Gastrocnemius medialis (tissue), 4 donors: ENCODE results near the gene ADCY2. TPM values are rescaled to one million over a fixed set of nuclear protein-coding genes. Genes with fewer than 3 reads are reported as not detected.

Experiments
- ATAC-seq, 2 donors: fragments of 150-250 bp; one replicate each; pipeline ENCODE4 v1.9.1; 2016
- DNase-seq, 2 donors: peaks; one replicate each; pipeline ENCODE4 v3.0.0-alpha.2; 2019
- H3K27ac ChIP-seq, 4 donors: fragments of 200-600 bp; sonication (generic); 1 replicate in 1 of 4; 2 replicates in 3 of 4; pipeline ENCODE4 v1.5.1; 2016 to 2018; ENCODE audit warnings: mild to moderate bottlenecking in 2 of 4, moderate library complexity in 1 of 4
- H3K27me3 ChIP-seq, 3 donors: fragments of 200-600 bp; sonication (generic) in 2 of 3; 1 replicate in 1 of 3; 2 replicates in 2 of 3; pipeline versions ENCODE4 v1.5.1 to v1.6.0; 2016 to 2019; ENCODE audit warnings: mild to moderate bottlenecking in 1 of 3, moderate library complexity in 1 of 3
- H3K36me3 ChIP-seq, 2 donors: fragments of 200-600 bp; sonication (generic) in 1 of 2; one replicate each; pipeline ENCODE4 v1.5.1; 2017 to 2018
- H3K4me1 ChIP-seq, 2 donors: fragments of 200-600 bp; sonication (generic) in 1 of 2; one replicate each; pipeline ENCODE4 v1.5.1; 2016 to 2017; ENCODE audit warnings: mild to moderate bottlenecking in 2 of 2
- H3K4me3 ChIP-seq, 4 donors: fragments of 200-600 bp; sonication (generic) in 3 of 4; 1 replicate in 1 of 4; 2 replicates in 3 of 4; pipeline ENCODE4 v1.5.1; 2016 to 2019; ENCODE audit warnings: mild to moderate bottlenecking in 2 of 4
- H3K9me3 ChIP-seq, 3 donors: fragments of 200-600 bp; sonication (generic) in 2 of 3; 1 replicate in 1 of 3; 2 replicates in 2 of 3; pipeline ENCODE4 v1.5.1; 2016 to 2019
- POLR2A ChIP-seq, 2 donors: fragments of 450-650 bp; IDR thresholded peaks; one replicate each; pipeline ENCODE4 v1.6.1; 2017; ENCODE audit warnings: antibody characterized with exemption in 2 of 2, mild to moderate bottlenecking in 2 of 2, moderate library complexity in 2 of 2
- in situ Hi-C, 4 donors: fragments of 200-750 bp; cut with MboI; loops; one replicate each; pipeline versions ENCODE4 v1.15.0 to v1.8.0; 2017; ENCODE audit warnings: low sequenced_read_pairs in 4 of 4
- intact Hi-C: fragments of 100-400 bp; cut with DNase I; formaldehyde crosslinking; loops from one replicate; pipeline ENCODE4 v1.15.1; 2023; ENCODE audit warnings: low total_unique reads
- total RNA-seq, 4 donors: library from RNA; depleted of rRNA; stranded (reverse); fragments of >200 nt; gene quantifications; one replicate each; pipeline versions ENCODE4 v1.1.0 to v1.2.3, GENCODE V29; 2016
- TF ChIP-seq, protein P1 (sequence below), 5 experiments: fragments of 450-650 bp in 3 of 5; fragments of 200-600 bp in 2 of 5; sonication (generic) in 2 of 5; IDR thresholded peaks in 4 of 5; conservative IDR thresholded peaks in 1 of 5; 1 replicate in 4 of 5; 2 replicates in 1 of 5; pipeline ENCODE4 v1.5.1; 2016 to 2019; ENCODE audit warnings: antibody characterized with exemption in 5 of 5, mild to moderate bottlenecking in 3 of 5, moderate library complexity in 3 of 5

Gene ADCY2
- total RNA-seq, 4 donors from 2014 or later: 24.3 to 50.1 (median 36.5) TPM

DNA sequence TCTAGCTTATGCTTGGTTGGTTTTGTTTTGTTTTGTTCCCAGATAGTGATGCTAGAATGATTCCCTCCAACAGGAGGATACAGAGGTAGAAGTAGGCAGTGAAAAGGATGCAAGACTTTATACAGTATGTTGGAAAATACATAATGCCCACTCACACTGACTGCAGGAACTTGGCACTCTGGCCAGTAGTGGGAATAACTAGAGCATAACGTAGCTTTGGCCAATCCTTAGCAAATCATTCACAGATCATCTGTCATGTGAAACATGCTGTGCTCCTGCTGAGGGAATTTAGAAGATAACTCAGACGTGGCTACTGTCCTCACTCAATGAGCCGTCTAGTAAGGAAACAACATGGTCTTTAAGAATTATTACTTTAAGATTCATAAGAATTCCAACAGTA, 441.5 kb downstream of the ADCY2 start:
- in situ Hi-C loops (no loop called here), intact Hi-C loops (no loop called here)
- TF ChIP-seq, protein P1, sequence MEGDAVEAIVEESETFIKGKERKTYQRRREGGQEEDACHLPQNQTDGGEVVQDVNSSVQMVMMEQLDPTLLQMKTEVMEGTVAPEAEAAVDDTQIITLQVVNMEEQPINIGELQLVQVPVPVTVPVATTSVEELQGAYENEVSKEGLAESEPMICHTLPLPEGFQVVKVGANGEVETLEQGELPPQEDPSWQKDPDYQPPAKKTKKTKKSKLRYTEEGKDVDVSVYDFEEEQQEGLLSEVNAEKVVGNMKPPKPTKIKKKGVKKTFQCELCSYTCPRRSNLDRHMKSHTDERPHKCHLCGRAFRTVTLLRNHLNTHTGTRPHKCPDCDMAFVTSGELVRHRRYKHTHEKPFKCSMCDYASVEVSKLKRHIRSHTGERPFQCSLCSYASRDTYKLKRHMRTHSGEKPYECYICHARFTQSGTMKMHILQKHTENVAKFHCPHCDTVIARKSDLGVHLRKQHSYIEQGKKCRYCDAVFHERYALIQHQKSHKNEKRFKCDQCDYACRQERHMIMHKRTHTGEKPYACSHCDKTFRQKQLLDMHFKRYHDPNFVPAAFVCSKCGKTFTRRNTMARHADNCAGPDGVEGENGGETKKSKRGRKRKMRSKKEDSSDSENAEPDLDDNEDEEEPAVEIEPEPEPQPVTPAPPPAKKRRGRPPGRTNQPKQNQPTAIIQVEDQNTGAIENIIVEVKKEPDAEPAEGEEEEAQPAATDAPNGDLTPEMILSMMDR (IDR thresholded peaks at IDR 0.05 in 4 of 5, conservative IDR thresholded peaks at IDR 0.05 in 1 of 5): no peak
- no peak for TF ChIP-seq POLR2A (IDR thresholded peaks at IDR 0.05)
- Histone ChIP-seq H3K9me3 (no peaks in the 10 kb centered on the region), H3K36me3 (no peaks in the 10 kb centered on the region), H3K4me3 (no peak overlapping the region), H3K27ac (no peak overlapping the region), H3K4me1 (no peaks in the 10 kb centered on the region), H3K27me3 (no peaks in the 10 kb centered on the region)
- no peak for DNase-seq
- ATAC-seq: no peak

DNA sequence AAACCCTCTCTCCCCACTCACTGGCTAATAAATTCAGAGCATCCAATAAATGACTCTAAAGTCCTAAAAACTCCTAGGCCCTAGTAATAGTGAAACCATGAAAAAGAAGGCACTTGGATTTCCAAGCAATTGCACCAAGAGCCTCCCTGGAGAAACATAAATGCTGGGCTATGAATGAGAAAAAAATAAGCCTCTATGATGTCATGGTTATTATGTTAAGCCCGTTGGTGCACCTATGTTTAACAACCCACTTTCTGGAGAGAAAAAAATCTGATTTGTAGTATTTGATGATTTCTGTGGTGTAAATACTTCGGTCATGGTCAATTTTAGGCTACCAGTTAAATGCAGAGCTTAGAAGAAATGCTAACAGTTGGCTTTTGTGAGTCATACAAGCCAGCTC, 446.6 kb downstream of the ADCY2 start:
- ATAC-seq (no peak), DNase-seq (no peak)
- TF ChIP-seq, protein P1 (IDR thresholded peaks at IDR 0.05 in 4 of 5, conservative IDR thresholded peaks at IDR 0.05 in 1 of 5): no peak
- no peak for TF ChIP-seq POLR2A (IDR thresholded peaks at IDR 0.05)
- Histone ChIP-seq H3K27me3 (peaks cover 0 to 9% (median under 1%) of the 10 kb centered on the region in 3 donors), H3K36me3 (no peaks in the 10 kb centered on the region), H3K4me3 (no peak overlapping the region), H3K27ac (no peak overlapping the region), H3K4me1 (no peaks in the 10 kb centered on the region), H3K9me3 (no peaks in the 10 kb centered on the region)
- in situ Hi-C loops (no loop called here), intact Hi-C loops (no loop called here)

GRCh38 chr5:7844901-7845300, 449.0 kb downstream of the ADCY2 start:
- H3K27me3 ChIP-seq: peaks cover 16 to 21% (median 20%) of the 10 kb centered on the region in 3 donors
- in situ Hi-C loops: no loop called here
- no peak for DNase-seq

GRCh38 chr5:7845557-7845956, 449.6 kb downstream of the ADCY2 start:
- DNase-seq (no peak), ATAC-seq (no peak)
- no peak for TF ChIP-seq POLR2A (IDR thresholded peaks at IDR 0.05)
- TF ChIP-seq, protein P1 (IDR thresholded peaks at IDR 0.05 in 4 of 5, conservative IDR thresholded peaks at IDR 0.05 in 1 of 5): no peak
- Histone ChIP-seq H3K27me3 (peaks cover 20 to 27% (median 24%) of the 10 kb centered on the region in 3 donors), H3K9me3 (no peaks in the 10 kb centered on the region), H3K4me1 (peaks cover 0 to 9% of the 10 kb centered on the region in 2 donors), H3K36me3 (no peaks in the 10 kb centered on the region), H3K4me3 (no peak overlapping the region), H3K27ac (no peak overlapping the region)
- in situ Hi-C loops (no loop called here), intact Hi-C loops (no loop called here)

More at GRCh38 chr5:7844901-7845300, 449.0 kb downstream of the ADCY2 start:
- TF ChIP-seq, protein P1 (IDR thresholded peaks at IDR 0.05 in 4 of 5, conservative IDR thresholded peaks at IDR 0.05 in 1 of 5): no peak
- TF ChIP-seq POLR2A (IDR thresholded peaks at IDR 0.05): no peak
- Histone ChIP-seq H3K9me3 (no peaks in the 10 kb centered on the region), H3K36me3 (no peaks in the 10 kb centered on the region), H3K4me3 (no peak overlapping the region), H3K4me1 (peaks cover 0 to 3% of the 10 kb centered on the region in 2 donors), H3K27ac (no peak overlapping the region)
- intact Hi-C loops: no loop called here
- ATAC-seq: no peak

- intact Hi-C loops: no loop called here
These were observed 450.4 kb downstream of the ADCY2 start for GRCh38 chr5:7846327-7846726.

More at GRCh38 chr5:7846327-7846726, 450.4 kb downstream of the ADCY2 start:
- ATAC-seq: no peak
- H3K27ac ChIP-seq: no peak overlapping the region
- H3K4me1 ChIP-seq: peaks cover 0 to 13% of the 10 kb centered on the region in 2 donors
- no peak for DNase-seq
- TF ChIP-seq POLR2A (IDR thresholded peaks at IDR 0.05): no peak
- TF ChIP-seq, protein P1 (IDR thresholded peaks at IDR 0.05 in 4 of 5, conservative IDR thresholded peaks at IDR 0.05 in 1 of 5): no peak
- no peak overlapping the region for H3K4me3 ChIP-seq
- H3K36me3 ChIP-seq: no peaks in the 10 kb centered on the region
- in situ Hi-C loops: no loop called here
- no peaks in the 10 kb centered on the region for H3K9me3 ChIP-seq
- peaks cover 20 to 31% (median 28%) of the 10 kb centered on the region in 3 donors for H3K27me3 ChIP-seq
